Erythroblast (primary cell): ENCODE measurements around the gene BTN3A1.

ENCODE experiments used
- DNase-seq, 2 experiments: peaks; one replicate each; lab custom pipeline; 2025; lab: John Stamatoyannopoulos, UW
- GATA1 ChIP-seq: IDR thresholded peaks from 2 replicates; pipeline ENCODE4 v1.6.1; 2011; ENCODE audit warnings: low read depth, mild to moderate bottlenecking, control low read depth, low read length, moderate library complexity
- POLR2A ChIP-seq: IDR thresholded peaks from 2 replicates; pipeline ENCODE4 v1.6.1; 2011; ENCODE audit warnings: mild to moderate bottlenecking, low read length

The BTN3A1 gene

DNA sequence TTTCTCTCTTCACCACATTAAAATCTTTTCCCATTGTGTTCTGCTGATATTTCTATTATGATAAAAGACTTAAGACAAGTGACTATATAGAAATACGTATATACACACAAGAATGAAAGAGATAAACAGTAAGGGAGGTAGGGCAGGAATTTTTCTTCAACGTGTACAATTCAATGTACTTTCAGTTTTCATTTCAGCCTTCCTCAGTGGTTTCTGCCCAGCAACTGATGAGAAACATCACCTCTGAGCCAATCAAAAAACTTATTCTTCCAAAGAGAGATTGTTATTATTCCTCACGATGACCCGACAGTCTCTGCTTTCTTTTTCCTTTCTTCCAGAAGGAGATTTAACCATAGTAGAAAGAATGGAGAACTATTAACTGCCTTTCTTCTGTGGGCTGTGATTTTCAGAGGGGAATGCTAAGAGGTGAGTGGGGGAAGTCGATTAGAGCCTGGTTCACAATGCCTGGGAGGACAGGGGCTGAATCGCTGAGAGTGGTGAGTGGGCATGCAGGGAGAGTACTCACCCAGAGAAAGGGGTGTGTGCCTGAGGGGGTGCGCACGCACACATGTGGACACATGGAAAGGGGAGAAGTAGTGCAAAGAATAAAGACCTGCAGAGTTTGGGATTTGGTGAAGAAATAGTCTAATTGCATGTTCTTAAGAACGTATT lies at the start of gene BTN3A1:
Gene BTN3A1, plus strand, starts transcription at position 289 of the 672 bp plus-strand sequence. CDS start 3,289 bp downstream, outside the sequence.
- TF ChIP-seq GATA1: no peak
- TF ChIP-seq POLR2A: peak; percentile 19
- peak; percentile 80 to 89 for DNase-seq

- TF ChIP-seq POLR2A (no peak), GATA1 (no peak)
Observed at GRCh38 chr6:26352315-26352714, 49.8 kb upstream of the BTN3A1 start.

DNA sequence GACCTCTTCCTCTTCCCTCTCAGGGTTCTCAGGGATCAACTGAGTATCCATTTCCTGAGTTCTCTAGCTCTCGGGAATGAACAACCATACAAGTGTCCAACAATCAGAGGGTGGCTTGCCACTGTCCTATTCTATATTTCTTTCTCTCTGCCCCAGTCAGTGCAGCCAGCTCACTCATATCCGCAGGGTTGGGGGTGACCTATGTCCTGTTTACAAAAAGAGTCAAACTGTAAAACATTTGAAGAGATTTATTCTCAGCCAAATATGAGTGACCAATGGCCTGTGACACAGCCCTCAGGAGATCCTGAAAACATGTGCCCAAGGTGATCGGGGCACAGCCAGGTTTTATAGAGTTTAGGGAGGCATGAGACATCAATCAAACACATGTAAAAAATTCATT lies 47.9 kb upstream of the BTN3A1 start:
- DNase-seq: no peak
- TF ChIP-seq GATA1 (no peak), POLR2A (no peak)

More at GRCh38 chr6:26352315-26352714, 49.8 kb upstream of the BTN3A1 start:
- peak in 1 of 2 experiments; percentile 5 for DNase-seq

GRCh38 chr6:26355366-26355765 lies 46.7 kb upstream of the BTN3A1 start:
- DNase-seq: no peak
- no peak for TF ChIP-seq POLR2A
- TF ChIP-seq GATA1: no peak

- peak; percentile 10 to 18 for DNase-seq
Observed at GRCh38 chr6:26357543-26357942, 44.5 kb upstream of the BTN3A1 start.

- DNase-seq: no peak
- TF ChIP-seq GATA1: no peak
- no peak for TF ChIP-seq POLR2A
Observed at GRCh38 chr6:26358511-26358981, 43.5 kb upstream of the BTN3A1 start.

GRCh38 chr6:26359765-26360164 lies 42.3 kb upstream of the BTN3A1 start:
- TF ChIP-seq POLR2A (no peak), GATA1 (no peak)
- no peak for DNase-seq

DNA sequence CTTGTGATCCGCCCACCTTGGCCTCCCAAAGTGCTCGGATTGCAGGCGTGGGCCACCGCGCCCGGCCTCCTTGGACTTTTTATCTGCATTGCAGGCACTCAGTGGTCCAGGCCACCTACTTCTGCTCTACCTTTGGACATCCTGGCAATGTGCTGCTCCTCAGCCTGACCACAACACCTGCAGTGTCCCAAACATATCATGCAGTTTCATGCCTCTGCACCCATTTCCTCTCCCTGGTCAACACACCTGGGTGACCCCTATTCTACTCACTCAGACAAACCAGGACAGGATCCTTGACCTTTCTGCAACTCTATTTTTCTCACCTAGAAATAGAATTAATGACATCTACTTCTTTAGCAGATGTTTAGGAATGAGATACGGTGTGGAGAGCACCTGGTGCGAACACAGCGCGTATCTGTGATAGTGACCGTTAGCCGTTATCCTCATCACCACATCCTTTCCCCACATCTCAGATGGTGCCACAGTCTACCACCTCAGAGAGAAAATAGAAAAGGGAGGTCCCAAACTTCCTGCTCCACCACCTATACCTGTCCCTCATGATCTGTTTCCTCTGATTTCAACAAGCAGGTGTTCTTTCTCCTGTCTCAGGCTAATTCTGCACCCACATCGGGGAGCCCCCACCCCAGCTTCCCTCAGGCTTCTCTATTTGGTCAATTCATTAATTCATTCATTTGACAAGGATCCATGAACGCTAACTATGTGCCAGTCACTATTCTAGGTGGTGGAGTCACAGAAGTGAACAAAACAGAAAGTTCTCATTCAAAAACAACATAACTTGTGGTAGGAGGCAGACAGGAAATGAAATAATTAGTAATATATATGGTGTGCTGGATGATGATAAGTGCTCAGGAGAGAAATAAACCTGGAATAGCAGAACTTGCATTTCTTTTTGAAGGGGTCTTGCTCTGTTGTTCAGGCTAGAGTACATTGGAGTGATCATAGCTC lies 41.3 kb upstream of the BTN3A1 start:
- TF ChIP-seq GATA1 (no peak), POLR2A (no peak)
- DNase-seq: no peak

GRCh38 chr6:26361544-26361943 lies 40.5 kb upstream of the BTN3A1 start:
- no peak for DNase-seq
- no peak for TF ChIP-seq POLR2A
- no peak for TF ChIP-seq GATA1

DNA sequence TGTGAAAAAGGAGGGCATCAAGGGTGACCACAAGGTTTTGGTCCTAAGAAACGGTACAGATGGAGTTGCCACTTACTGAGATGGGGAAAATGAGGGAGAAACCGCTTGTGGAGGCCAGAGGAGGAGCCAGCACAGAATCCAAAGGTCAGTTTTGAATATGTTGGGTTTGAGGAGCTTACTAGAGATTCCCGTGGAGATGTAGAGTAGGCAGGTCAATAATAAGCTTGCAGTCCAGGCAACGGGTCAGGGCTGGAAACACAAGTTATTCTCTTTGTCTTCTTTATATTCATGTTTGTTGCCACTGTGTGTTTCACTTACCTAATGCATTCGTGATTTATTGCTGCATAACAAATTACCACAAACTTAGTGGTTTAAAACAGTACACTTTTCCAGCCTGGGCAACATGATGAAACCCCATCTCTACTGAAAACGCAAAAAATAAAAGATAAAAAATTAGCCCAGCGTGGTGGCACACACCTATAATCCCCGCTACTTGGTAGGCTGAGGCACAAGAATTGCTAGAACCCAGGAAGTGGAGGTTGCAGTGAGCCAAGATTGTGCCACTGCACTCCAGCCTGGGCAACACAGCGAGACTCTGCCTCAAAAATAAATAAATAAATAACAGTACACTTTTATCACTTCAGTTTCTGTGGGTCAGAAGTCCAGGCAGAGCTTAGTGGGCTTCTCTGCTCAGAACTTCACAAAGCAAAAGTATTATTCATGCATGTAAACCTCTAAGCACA lies 39.8 kb upstream of the BTN3A1 start:
- no peak for DNase-seq
- no peak for TF ChIP-seq GATA1
- TF ChIP-seq POLR2A: no peak

DNA sequence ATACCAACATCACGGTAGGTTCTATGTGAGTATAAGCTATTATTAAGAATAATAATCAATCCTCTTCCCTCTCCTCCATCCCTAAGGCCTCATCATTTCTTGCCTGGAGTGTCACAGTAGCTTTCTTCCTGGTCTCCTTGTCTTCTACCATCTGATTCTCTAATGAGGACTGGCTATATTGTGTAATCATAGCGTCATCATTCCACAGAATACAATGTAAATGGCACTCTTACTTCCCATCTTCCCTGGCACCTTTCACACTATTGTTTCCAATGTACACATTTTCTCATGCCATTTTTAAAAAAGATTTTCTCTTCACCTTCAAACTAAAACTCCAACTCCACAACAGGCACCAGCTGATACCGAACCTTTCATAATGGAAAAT lies 39.2 kb upstream of the BTN3A1 start:
- no peak for DNase-seq
- TF ChIP-seq GATA1 (no peak), POLR2A (no peak)

DNA sequence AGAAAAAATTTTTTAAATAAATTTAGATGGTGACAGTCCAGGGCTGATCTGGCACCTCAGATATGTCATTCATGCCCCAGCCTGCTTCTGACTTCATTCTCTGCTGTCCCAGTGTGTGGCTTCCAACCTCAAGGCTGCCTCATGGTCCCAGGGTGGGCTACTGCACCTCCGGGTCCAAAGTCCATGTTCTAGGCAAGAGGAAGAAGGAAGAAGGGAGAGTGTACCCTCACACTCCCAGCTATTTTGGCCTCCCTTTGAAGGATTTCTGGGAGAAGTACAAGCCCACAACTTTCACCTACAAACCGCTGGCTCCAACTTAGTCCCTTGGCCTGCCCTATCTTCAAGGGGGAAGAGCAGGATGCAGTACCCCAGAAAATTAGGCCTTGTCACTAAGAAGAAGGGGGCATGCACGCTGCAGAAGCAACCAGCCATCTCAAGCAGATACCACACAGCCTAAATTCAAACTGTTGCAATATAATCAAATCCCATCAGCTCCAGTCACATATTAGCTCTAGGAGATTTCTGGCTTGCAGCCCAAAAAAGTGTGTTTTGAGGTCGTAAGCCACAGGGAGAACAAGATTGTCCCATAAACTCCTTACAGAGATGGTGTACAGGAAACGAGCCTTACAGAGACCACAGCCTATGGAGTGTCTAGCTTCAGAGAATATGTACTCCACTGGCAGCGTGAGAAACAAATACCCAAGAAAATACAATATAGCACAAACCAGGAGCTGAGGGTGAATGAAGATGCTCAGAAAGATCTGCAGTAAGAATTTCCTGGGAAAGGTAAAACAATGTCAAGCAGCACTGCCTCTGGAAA lies 38.0 kb upstream of the BTN3A1 start:
- peak; percentile 32 to 63 for DNase-seq
- TF ChIP-seq POLR2A (no peak), GATA1 (no peak)

DNA sequence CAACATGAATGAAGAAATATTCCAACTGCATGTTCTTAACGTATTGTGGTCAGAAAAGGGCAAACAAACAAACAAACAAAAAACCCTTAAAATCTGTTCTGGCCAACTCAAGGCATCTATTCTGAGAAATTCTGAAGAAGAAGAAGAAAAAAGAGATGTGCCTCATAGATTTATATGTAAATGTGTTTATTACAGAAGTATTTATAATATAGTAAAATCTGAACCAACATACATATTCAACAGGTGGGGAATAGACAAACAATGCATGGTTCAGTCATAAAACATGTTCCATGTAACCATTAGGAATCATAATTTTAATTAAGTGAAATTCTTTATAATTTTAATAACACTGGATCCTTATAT lies 36.5 kb upstream of the BTN3A1 start:
- no peak for TF ChIP-seq GATA1
- TF ChIP-seq POLR2A: no peak
- no peak for DNase-seq
